GM19372 (cell line): ENCODE data around the gene STING1.
A peak's percentile ranks its signal among the peaks of the same experiment; 100 is the strongest.

Experiments
- ATAC-seq: cut with Tn5 transposase; IDR thresholded peaks from one replicate; pipeline ENCODE4 v1.9.1; 2021; ENCODE audit warnings: mild to moderate bottlenecking, low read depth, moderate library complexity; ENCODE audit not compliant: unreplicated experiment

The STING1 gene

DNA sequence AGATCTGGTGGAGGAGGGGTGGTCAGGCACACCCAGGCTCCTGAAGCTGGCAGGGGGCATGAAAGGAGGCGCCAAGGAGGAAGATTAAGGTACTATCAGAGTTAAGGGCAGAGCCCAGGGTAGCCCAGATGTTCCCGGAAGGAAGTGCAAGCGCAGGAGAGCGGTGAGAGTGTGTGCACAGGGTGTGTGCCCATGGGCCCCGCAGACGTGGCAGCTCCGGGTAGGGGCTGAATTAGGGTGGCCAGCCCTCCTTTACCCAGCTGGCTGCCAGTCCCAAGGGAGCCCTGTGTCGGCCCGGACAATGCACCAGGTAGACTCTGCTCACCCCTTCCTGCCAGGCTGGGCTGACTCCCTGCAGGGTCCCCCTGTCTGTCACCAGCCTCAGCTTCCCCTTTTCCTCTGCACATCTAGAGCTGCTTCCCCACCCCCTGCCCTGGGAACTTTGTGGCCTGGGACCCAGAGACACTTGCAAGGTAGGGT is 11.7 kb downstream of the STING1 start, which contains the start of gene SMIM33:
Gene SMIM33 (plus strand): TSS at position 184 of the 480 bp plus-strand sequence. CDS start 118 bp downstream, at position 302.
- ATAC-seq, result no peak

DNA sequence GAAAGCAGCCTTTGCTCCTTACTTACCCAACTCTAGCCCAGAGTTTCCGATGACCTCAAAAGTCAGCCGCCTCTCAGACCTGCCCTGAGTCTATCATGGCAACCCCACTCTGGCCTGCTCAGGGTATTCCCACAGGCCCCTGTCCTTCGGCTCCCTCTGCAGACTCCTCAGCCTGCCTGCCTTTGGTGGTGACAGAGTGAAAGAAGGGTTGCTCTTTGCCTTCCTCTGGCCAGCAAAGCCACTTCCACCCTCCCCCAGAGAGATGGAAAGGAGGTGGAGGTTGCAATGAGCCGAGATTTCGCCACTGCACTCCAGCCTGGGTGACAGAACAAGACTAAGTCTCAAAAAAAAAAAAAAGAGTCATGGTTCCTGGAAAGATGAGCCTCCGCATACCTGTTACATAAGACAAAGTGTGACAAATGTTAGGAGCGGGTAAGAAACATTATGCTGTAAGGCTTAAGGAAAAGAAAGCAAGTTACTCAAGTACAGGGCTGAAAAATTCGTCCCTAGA is 14.1 kb downstream of the STING1 start:
- no peak for ATAC-seq

DNA sequence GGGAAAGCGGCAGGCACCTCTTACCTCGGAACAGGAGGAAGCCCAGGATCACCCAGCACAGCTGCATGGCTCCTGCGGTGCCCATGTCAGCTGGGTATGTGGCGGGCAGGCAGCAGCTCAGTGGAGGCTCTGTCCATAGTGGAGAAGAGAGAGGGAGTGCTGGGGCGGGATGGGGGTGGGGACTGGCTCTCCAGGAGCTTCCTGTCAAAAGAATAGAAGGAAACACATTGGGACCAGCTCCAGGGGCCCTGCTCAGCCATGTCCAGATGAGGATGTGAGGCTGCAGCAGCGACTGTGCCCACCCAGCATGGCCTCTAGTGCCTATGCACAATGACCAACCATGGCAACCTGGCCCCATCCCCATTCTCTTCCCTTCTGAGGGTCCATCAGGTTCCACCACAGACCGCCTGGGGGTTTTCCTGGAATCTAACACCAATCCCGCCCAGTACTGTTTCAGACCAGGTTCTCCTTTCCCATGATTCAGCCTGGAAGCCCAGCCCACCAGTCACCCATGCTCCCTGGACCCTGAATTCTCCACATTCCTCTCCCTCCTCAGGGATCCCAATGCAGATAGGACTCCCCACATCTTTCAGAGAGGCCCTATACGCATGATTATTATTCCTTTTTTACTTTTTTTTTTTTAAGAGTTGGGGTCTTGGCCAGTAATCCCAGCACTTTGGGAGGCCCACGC is 19.8 kb downstream of the STING1 start, which contains the start of gene ECSCR:
Gene ECSCR (minus strand): TSS at position 158 of the 691 bp plus-strand sequence. CDS start 73 bp downstream, at position 85.
- ATAC-seq, result no peak

DNA sequence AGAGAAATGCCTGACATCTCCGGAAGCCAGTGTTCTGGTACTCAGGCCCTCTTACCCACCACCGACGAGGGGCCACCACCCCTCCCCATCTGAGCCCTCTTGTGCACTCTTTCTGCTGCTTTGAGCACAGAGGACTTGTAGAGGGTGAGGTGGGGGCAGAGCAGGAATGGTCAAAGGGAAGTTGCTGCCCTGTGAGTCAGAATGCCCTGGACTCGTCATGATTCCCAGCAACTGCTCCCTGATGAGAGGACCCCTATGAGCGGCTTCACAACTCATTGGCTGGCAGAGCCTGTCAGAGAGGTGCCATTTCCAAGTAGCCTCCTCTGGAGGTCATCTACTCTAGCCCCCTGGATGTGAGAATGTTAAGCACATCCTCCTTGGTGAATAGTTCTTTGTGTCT is 20.9 kb downstream of the STING1 start:
- ATAC-seq, result no peak

DNA sequence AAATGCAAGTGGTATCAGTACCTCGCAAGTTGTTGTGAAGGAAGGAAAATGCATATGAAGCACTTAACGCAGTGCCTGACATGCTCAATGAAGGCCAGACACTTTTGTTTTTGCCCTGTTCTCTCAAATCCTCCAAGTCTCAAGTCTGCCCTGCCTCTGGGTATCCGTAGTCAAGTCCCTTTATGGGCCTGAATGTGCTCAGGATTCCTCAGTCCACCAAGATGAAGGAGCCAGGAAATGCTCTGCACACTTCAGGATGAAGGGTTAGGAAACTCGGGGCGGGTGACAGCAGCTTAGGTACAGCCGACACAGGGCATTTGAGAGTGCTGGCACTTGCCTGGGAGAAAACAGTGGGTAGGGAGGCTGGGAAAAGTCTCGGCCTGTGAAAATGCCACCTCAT is 21.4 kb downstream of the STING1 start:
- no peak for ATAC-seq

DNA sequence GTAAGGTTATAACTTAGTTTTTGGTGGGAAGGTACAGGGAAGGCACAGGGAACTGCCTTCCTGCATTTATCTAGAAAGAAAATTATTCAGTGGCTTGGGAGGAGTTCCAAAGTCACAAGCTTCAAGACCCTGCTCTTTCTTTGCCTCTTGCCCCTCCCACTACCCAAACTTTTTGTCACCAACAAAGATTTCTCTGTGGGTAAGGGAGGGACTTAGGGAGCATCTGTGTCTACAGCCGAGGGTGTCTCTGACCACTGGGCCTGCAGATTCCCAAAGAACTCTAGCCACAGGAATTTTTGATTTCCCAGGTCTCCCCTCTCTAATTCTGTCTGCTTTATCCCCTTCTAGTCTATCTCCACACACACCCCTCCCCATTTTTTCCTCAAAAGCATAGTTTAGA is 22.1 kb downstream of the STING1 start:
- ATAC-seq, result no peak

DNA sequence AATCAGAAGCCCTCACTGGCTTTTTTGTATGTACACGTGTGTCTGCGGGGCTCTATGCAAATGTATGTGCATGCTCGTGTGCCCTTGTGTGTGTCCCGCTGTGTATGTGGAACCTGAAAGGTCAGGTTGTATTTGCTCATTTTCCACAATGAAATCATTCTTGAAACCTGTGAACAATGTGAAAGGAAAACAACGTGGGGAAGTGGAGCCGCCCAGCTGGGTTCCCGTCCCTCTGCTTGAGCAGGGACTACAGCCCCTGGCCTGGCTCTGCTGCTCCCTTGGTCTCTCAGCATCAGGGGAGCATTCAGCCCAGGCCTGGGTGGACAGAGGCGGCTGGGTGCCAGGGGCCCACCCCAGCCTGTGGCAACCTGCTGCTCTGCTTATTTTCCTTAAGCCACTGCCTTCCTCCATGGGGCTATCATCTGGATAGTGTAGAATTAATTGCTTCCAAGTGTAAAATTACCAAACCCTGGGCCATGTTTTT is 23.1 kb downstream of the STING1 start:
- ATAC-seq, result peak; percentile 47

DNA sequence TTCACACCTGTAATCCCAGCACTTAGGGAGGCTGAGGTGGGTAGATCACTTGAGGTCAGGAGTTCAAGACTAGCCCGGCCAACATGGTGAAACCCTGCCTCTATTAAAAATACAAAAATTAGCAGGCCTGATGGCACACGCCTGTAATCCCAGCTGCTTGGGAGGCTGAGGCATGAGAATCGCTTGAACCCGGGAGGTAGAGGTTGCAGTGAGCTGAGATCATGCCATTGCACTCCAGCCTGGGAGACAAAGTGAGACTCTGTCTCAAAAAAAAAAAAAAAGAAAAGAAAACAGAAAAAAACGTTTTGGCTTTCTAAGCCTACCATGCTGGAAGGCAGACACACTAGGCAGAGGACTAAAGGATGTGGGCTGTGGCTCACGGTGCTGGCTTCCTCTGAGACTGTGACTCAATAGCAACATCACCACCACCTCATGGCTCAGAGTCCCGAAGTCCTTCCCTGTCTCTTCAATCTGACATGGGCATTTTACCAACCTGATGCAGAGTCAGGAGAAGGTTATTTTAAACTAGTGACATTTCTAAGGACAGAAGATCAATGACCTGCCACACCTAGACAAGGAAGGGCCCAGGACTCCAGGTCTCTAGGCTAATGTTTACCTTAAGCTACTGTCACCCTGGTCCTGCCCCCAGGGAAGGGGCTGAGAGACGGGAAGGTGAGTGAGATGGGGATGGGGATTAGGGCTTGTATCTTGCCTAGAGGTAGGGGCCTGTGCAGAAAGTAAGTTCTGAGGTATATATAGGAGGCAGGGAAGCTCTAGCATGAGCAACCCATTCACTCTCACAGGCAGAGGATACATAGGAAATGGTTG is 23.8 kb downstream of the STING1 start:
- ATAC-seq, result peak; percentile 49

DNA sequence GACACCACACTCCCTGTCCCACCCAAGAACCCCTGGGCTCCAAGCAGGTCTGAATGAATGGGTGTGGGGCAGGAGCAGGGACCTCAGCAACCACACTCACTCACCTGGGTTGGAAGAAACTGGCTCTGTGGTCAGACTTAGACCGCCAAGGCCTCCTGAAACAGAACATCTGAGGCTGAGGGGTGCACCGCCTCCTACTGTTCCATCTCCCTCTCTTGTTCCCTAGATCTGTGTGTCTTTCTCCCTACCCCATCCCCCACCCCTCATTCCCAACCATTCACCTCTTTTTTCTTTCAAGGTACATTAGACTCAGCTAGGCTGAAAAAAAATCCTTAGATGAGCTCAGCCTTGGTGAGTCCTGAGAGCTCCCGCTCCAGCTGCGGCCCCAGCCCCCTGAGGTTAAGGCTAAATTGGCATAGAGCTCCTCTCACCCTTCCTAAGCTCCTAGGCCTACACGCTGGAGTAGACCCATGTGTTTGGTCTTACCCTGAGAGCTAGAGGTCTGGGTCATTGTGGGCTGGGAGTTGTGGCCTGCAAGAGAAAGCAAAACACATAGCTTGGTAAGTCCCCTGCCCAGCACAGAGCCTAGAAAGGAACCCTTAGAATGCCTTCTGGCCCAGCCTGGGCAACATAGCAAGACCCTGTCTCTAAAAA is 24.8 kb downstream of the STING1 start:
- no peak for ATAC-seq

DNA sequence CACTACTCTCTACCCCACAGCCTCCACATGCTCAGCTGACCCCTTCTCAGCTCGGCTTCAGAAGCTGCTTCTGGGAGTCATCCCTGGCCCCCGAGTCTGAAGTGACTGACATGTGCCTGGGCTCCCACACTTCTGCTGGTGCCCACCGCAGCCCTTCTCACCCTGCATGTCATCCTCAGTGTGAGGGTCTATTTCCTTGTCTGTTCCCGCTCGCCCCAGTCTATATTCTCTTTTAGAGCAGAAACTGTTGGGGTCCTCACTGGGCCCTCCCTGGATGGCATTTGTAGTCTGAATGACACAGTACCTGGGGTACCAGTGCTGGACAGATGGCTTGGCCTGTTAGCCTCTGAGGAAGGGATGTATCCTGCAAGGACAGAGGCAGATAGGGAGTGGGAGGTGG is 25.3 kb downstream of the STING1 start:
- no peak for ATAC-seq

DNA sequence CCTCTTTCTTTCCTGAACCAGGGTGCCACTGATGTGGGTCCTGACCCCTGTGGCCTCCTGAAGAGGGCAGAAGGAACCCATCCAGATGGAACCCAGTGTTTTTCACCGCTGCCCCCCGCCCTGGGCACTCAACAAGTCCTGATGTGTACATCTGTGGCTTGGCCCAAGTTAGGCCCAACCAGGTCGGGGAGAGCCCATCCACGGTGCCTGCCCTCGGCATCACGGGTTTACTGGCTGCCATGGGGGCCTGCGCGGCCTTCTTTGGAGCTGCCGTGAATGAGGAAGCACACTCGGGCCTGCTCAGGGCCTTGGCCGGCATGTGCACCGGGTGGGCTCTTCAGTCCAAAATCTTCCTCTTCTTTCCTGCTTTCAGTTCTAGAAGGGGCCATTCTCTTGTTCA is 25.8 kb downstream of the STING1 start:
- ATAC-seq, result no peak

DNA sequence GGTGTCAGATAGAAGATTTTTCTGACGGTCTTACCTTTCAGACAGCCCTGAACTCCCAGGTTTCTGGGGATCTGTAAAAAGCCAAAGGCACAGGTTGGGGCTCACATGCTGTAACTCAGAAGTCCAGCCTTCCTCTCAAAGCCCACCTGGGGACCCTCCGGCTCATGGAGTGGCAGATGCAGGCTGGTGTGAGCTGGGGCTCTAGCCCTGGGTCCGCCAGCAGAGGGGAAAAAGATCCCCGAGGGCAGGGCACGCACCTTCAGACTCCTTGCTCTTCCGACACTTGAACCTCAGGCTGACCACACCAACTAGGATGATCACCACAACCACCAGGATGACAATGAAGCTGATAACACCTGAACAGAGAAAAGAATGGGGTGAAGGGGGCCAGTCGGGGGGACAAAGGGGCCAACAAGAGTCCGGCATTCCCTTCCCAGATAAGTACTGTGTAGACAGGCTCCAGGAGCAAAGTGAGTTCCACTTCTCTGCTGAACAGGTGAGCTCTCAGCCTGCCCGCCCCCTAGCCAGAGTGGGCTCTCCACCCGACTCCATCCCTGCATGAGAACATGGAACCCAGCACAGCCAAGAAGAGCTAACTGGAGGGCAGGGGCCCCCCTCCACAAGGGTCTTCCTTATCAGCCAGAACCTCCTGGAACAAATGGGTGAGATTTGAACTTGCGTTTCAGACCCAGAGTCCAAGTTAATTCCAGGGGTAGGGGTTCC is 27.8 kb downstream of the STING1 start:
- no peak for ATAC-seq

DNA sequence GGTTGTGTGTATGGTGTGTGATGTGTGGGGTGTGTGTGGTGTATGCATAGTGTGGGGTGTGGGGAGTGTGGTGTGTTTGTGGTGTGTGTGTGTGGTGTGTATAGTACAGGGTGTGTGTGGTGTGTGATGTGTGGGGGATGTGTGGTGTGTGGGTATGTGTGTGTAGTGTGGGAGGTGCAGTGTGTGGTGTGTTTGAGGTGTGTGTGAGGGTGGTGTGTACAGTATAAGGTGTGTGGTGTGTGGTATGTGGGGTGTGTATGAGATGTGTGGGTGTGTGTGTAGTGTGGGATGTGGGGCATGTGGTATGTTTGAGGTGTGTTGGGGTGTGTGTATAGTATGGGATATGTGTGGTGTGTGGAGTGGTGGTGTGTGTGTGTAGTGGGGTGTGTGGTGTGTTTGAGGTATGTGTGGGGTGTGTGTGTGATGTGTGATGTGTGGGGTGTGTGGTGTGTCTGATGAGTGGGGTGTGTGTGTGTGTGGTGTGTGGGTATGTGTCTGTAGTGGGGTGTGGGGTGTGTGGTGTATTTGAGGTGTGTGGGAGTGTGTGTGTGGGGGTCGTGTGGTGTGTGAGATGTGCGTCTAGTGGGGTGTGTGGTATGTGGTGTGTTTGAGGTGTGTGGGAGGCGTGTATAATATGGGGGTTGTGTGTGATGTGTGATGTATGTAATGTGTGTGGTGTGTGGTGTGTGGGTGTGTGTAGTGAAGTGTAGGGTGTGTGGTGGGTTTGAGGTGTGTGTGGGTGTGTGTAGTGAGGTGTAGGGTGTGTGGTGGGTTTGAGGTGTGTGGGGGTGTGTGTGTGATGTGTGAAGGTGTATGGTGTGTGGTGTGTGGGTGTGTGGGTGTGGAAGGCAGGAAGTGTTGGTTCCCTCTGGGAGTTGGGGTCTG is 28.6 kb downstream of the STING1 start:
- ATAC-seq, result no peak

DNA sequence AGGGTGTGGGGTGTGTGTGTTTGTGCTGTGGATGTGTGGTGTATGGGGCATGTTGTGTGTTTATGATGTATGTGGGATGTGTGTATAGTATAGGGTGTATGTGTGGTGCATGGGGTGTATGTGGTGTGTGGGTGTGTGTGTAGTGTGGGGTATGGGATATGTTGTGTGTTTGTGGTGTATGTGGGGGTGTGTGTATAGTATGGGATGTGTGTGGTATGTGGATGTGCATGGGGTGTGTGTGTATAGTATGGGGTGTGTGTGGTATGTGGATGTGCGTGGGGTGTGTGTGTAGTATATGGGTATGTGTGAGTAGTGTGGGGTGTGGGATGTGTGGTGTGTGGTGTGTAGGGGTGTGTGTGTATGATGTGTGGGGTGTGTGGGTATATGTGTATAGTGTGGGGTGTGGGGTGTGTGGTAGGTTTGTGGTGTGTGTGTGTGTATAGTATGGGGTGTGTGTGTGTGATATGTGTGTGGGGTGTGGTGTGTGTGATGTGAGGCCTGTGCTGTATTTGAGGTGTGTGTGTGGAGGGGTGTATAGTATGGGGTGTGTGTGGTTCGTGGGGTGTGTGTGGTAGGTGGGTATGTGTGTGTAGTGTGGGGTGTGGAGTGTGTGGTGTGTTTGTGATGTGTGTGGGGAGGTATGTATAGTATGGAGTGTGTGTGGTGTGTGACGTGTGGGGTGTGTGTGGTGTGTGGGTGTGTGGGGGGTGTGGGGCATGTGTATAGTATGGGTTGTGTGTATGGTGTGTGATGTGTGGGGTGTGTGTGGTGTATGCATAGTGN is 30.5 kb downstream of the STING1 start:
- no peak for ATAC-seq

DNA sequence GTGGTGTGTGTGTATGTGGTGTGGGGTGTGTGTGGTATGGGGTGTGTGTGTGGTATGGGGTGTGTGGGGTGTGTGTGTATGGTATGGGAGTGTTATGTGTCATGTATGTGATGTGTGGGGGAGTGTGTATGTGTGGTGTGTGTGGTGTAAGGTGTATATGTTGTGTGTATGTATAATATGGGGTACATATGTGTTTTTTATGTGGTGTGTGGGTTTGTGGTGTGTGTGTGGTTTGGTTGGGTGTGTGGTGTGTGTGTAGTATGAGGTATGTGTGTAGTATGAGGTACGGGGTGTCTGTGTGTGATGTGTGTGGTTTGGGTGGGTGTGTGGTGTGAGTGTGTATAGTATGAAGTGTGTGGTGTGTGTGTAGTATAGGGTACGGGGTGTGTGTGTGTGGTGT is 31.4 kb downstream of the STING1 start:
- ATAC-seq, result no peak

DNA sequence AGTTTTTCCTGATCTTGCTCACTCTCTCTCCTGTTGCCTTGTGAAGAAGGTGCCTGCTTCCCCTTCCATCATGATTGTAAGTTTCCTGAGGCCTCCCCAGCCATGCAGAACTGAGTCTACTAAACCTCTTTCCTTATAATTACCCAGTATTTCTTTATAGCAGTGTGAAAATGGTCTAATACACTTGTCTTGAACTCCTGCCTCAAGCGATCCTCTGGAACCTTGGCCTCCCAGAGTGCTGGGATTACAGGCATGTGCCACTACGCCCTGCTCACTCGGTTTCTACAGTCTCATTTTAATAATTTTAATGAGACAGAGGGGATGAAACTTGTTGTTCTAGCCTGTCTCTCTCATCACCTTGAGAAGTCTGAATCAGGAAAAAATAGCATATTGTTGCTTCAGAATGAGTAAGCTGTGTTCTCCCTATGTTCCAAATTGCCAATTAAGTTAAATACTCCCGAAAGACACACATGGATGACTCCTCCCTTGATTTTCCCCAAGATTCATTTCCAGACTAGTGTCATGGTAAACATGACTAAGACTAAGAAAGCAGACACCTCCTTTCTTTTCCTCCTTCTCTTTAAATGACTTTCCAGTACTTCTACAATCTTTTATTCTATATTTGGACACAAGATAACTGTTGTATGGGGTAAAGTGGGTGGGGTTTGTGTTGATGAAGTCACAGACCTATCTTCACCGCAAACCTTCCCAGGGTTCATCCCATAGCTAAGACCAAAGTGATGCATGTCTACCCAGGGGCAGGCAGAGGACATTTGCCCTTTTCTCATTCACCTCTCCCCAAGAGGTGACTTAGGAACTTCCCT is 35.4 kb downstream of the STING1 start:
- ATAC-seq, result peak; percentile 42

DNA sequence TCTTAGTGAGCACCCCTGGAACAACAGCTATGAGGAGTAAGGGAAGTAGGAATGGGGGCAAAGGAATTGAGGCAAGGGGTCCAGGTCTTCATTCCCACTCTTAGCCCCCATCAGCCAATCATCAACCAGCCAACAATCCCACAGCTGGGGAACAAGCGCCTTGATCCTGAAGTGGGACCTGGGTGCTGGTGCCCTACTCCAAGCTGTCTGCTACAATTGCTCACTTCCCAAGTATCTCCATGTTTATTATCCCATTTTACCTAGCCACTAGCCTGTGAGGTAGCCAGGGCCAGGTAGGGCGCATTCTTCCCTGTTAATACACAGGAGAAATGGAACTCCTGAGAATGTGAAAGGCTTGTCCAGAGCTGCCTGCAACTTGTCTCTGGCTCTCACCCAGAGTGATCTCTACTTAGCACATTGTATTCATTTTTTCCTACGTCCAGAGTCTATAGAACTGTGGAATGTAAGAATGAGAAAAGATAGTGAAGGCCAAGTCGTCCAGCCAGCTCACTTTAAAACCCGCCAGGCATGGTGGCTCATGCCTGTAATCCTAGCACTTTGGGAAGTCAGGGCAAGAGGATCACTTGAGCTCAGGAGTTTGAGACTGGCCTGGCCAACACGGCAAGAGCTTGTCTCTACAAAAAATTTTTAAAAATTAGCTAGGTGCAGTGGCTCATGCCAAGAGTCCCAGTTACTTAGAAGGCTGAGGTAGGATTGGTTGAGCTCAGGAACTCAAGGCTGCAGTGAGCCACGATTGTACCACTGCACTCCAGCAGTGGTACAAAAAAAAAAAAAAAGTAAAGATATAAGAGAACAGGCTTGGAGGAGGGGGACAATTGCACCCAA is 37.0 kb downstream of the STING1 start:
- ATAC-seq, result no peak
